GM23338 (cell line): ENCODE data around the gene USH1C. TPM values are rescaled to one million over a fixed set of nuclear protein-coding genes. Genes with fewer than 3 reads are reported as not detected.

Experiments used
- ATAC-seq: fragments of 200-7000 bp; cut with Tn5 transposase; 3 replicates; pipeline ENCODE4 v1.9.1; 2020
- DNase-seq: peaks from one replicate; pipeline ENCODE4 v3.0.0-alpha.2; 2015; ENCODE audit warnings: low spot score
- H2AFZ ChIP-seq: fragments of 200-600 bp; sonication (generic); 2 replicates; pipeline ENCODE4 v1.8.0; 2016; ENCODE audit warnings: antibody characterized with exemption, mild to moderate bottlenecking, moderate library complexity
- H3F3A ChIP-seq: fragments of 200-600 bp; sonication (generic); replicated peaks from 2 replicates; pipeline ENCODE4 v1.8.0; 2017; ENCODE audit warnings: antibody characterized with exemption, mixed run types, low read depth
- H3K27ac ChIP-seq: fragments of 200-600 bp; sonication (generic); 2 replicates; pipeline ENCODE4 v1.6.1; 2016; ENCODE audit warnings: low read depth
- H3K27me3 ChIP-seq: fragments of 200-600 bp; sonication (generic); 2 replicates; pipeline ENCODE4 v1.8.0; 2016; ENCODE audit warnings: mild to moderate bottlenecking, mixed run types, moderate library complexity; ENCODE audit not compliant: insufficient read depth
- H3K36me3 ChIP-seq: fragments of 200-600 bp; sonication (generic); 2 replicates; pipeline ENCODE4 v1.8.0; 2016; ENCODE audit warnings: mild to moderate bottlenecking; ENCODE audit not compliant: insufficient read depth
- H3K4me1 ChIP-seq: fragments of 200-600 bp; sonication (generic); 2 replicates; pipeline ENCODE4 v1.8.0; 2016; ENCODE audit warnings: mild to moderate bottlenecking, moderate library complexity; ENCODE audit not compliant: insufficient read depth
- H3K4me2 ChIP-seq: fragments of 200-600 bp; sonication (generic); 2 replicates; pipeline ENCODE4 v1.7.1; 2017; ENCODE audit warnings: mixed run types
- H3K4me3 ChIP-seq: fragments of 200-600 bp; sonication (generic); 2 replicates; pipeline ENCODE4 v1.6.1; 2016; ENCODE audit warnings: mixed run types
- H3K79me2 ChIP-seq: fragments of 200-600 bp; sonication (generic); replicated peaks from 2 replicates; pipeline ENCODE4 v1.8.0; 2017; ENCODE audit warnings: mild to moderate bottlenecking; ENCODE audit not compliant: insufficient read depth
- H3K9me2 ChIP-seq: fragments of 200-600 bp; sonication (generic); 2 replicates; pipeline ENCODE4 v1.8.0; 2017; ENCODE audit not compliant: insufficient read depth
- H4K20me1 ChIP-seq: fragments of 200-600 bp; sonication (generic); replicated peaks from 2 replicates; pipeline ENCODE4 v1.8.0; 2017; ENCODE audit warnings: mild to moderate bottlenecking; ENCODE audit not compliant: insufficient read depth
- H3K27ac Mint-ChIP-seq: 2 replicates; pipeline ENCODE4 v1.8.0; 2020; ENCODE audit warnings: inconsistent platforms, mild to moderate bottlenecking, moderate library complexity, mixed read lengths
- H3K27me3 Mint-ChIP-seq: 3 replicates; pipeline ENCODE4 v1.8.0; 2022; ENCODE audit warnings: low read depth, mild to moderate bottlenecking, moderate library complexity, mixed read lengths, inconsistent platforms; ENCODE audit not compliant: insufficient read depth, poor library complexity
- H3K36me3 Mint-ChIP-seq: 3 replicates; pipeline ENCODE4 v1.8.0; 2021; ENCODE audit warnings: low read depth, mild to moderate bottlenecking, inconsistent platforms, moderate library complexity, mixed read lengths
- H3K4me1 Mint-ChIP-seq: 3 replicates; pipeline ENCODE4 v1.8.0; 2020; ENCODE audit warnings: mild to moderate bottlenecking, inconsistent platforms, mixed read lengths
- H3K4me3 Mint-ChIP-seq: 3 replicates; pipeline ENCODE4 v1.8.0; 2021; ENCODE audit warnings: moderate library complexity, mild to moderate bottlenecking, inconsistent platforms, mixed read lengths
- H3K9me3 Mint-ChIP-seq: 3 replicates; pipeline ENCODE4 v1.8.0; 2020; ENCODE audit warnings: moderate library complexity, mild to moderate bottlenecking, inconsistent platforms, mixed read lengths
- CREB1 ChIP-seq: fragments of 250-450 bp; sonication (Bioruptor Pico); IDR thresholded peaks from 2 replicates; pipeline ENCODE4 v1.5.0; 2020; ENCODE audit warnings: low read depth, mild to moderate bottlenecking, moderate library complexity
- EZH2 ChIP-seq: fragments of 200-600 bp; sonication (generic); IDR thresholded peaks from one replicate; pipeline ENCODE4 v1.8.0; 2017; ENCODE audit warnings: antibody characterized with exemption, mild to moderate bottlenecking, low read depth; ENCODE audit not compliant: unreplicated experiment
- NANOG ChIP-seq: IDR thresholded peaks from 2 replicates; pipeline ENCODE4 v1.6.1; 2016; ENCODE audit warnings: antibody characterized with exemption, borderline replicate concordance
- ZNF114 ChIP-seq: fragments of 250-450 bp; sonication (Bioruptor Pico); IDR thresholded peaks from 2 replicates; pipeline ENCODE4 v1.5.0; 2020; ENCODE audit warnings: mild to moderate bottlenecking, moderate library complexity
- ZNF331 ChIP-seq: fragments of 250-450 bp; sonication (Bioruptor Pico); IDR thresholded peaks from 2 replicates; pipeline ENCODE4 v1.5.0; 2020; ENCODE audit warnings: low read depth, mild to moderate bottlenecking, moderate library complexity
- polyA plus RNA-seq: library from polyadenylated mRNA; unstranded; fragments of >200 nt; fragmentation: Nextera tagmentation; extraction: Ambion mirVana; gene quantifications from 2 replicates; pipeline ENCODE4 v1.2.1, GENCODE V29; 2016
- total RNA-seq: library from RNA; depleted of rRNA; stranded (reverse); fragments of >200 nt; shearing (Covaris generic); gene quantifications from 2 replicates; pipeline ENCODE4 v1.2.3, GENCODE V29; 2014
- TF ChIP-seq, protein P1 (sequence below): IDR thresholded peaks from 2 replicates; pipeline ENCODE4 v1.6.1; 2016; ENCODE audit warnings: antibody characterized with exemption
- TF ChIP-seq, protein P2 (sequence below): fragments of 250-450 bp; sonication (Bioruptor Pico); IDR thresholded peaks from 2 replicates; pipeline ENCODE4 v1.5.0; 2020; ENCODE audit warnings: mild to moderate bottlenecking, moderate library complexity

The USH1C gene
- total and polyA plus RNA-seq, 2 experiments from 2014 or later = 1.3 to 1.8 TPM

DNA sequence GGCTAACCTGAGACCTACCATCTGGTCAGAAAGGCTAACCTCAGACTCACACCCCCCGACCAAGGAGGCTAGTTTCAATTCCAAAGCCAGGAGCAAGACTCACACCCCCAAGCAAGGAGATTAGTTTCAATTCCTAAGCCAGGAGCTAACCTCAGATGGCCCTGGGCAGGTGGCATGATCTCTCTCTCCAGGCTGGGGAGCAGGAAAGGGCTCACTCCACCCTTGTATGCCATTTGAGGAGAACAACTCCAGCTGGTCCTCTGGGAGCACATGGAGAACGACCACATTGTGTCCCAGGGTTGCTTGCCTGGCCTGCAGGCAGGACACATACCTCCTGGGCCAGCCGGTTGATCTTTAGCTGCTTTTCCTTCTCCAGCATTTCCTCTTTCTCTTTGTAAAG lies 32.6 kb downstream of the USH1C start:
- Histone ChIP-seq H3K27me3 (no peaks in the 10 kb centered on the region), H2AFZ (no peak overlapping the region), H3K4me1 (no peaks in the 10 kb centered on the region), H3K4me3 (no peak overlapping the region), H3K79me2 (no peaks in the 10 kb centered on the region), H4K20me1 (no peaks in the 10 kb centered on the region), H3K9me2 (no peaks in the 10 kb centered on the region), H3K27ac (no peak overlapping the region), H3K4me2 (no peak overlapping the region), H3K36me3 (no peaks in the 10 kb centered on the region), H3F3A (no peaks in the 10 kb centered on the region)
- H3K27me3 Mint-ChIP-seq = peaks cover 3% of the 10 kb centered on the region
- DNase-seq = no peak
- H3K27ac Mint-ChIP-seq = no peak overlapping the region
- TF ChIP-seq NANOG (no peak), CREB1 (CRISPR knock-in tag) (no peak), ZNF331 (CRISPR knock-in tag) (no peak), ZNF114 (CRISPR knock-in tag) (no peak), EZH2 (no peak)
- TF ChIP-seq, protein P1, sequence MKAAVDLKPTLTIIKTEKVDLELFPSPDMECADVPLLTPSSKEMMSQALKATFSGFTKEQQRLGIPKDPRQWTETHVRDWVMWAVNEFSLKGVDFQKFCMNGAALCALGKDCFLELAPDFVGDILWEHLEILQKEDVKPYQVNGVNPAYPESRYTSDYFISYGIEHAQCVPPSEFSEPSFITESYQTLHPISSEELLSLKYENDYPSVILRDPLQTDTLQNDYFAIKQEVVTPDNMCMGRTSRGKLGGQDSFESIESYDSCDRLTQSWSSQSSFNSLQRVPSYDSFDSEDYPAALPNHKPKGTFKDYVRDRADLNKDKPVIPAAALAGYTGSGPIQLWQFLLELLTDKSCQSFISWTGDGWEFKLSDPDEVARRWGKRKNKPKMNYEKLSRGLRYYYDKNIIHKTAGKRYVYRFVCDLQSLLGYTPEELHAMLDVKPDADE = no peak
- TF ChIP-seq, protein P2, sequence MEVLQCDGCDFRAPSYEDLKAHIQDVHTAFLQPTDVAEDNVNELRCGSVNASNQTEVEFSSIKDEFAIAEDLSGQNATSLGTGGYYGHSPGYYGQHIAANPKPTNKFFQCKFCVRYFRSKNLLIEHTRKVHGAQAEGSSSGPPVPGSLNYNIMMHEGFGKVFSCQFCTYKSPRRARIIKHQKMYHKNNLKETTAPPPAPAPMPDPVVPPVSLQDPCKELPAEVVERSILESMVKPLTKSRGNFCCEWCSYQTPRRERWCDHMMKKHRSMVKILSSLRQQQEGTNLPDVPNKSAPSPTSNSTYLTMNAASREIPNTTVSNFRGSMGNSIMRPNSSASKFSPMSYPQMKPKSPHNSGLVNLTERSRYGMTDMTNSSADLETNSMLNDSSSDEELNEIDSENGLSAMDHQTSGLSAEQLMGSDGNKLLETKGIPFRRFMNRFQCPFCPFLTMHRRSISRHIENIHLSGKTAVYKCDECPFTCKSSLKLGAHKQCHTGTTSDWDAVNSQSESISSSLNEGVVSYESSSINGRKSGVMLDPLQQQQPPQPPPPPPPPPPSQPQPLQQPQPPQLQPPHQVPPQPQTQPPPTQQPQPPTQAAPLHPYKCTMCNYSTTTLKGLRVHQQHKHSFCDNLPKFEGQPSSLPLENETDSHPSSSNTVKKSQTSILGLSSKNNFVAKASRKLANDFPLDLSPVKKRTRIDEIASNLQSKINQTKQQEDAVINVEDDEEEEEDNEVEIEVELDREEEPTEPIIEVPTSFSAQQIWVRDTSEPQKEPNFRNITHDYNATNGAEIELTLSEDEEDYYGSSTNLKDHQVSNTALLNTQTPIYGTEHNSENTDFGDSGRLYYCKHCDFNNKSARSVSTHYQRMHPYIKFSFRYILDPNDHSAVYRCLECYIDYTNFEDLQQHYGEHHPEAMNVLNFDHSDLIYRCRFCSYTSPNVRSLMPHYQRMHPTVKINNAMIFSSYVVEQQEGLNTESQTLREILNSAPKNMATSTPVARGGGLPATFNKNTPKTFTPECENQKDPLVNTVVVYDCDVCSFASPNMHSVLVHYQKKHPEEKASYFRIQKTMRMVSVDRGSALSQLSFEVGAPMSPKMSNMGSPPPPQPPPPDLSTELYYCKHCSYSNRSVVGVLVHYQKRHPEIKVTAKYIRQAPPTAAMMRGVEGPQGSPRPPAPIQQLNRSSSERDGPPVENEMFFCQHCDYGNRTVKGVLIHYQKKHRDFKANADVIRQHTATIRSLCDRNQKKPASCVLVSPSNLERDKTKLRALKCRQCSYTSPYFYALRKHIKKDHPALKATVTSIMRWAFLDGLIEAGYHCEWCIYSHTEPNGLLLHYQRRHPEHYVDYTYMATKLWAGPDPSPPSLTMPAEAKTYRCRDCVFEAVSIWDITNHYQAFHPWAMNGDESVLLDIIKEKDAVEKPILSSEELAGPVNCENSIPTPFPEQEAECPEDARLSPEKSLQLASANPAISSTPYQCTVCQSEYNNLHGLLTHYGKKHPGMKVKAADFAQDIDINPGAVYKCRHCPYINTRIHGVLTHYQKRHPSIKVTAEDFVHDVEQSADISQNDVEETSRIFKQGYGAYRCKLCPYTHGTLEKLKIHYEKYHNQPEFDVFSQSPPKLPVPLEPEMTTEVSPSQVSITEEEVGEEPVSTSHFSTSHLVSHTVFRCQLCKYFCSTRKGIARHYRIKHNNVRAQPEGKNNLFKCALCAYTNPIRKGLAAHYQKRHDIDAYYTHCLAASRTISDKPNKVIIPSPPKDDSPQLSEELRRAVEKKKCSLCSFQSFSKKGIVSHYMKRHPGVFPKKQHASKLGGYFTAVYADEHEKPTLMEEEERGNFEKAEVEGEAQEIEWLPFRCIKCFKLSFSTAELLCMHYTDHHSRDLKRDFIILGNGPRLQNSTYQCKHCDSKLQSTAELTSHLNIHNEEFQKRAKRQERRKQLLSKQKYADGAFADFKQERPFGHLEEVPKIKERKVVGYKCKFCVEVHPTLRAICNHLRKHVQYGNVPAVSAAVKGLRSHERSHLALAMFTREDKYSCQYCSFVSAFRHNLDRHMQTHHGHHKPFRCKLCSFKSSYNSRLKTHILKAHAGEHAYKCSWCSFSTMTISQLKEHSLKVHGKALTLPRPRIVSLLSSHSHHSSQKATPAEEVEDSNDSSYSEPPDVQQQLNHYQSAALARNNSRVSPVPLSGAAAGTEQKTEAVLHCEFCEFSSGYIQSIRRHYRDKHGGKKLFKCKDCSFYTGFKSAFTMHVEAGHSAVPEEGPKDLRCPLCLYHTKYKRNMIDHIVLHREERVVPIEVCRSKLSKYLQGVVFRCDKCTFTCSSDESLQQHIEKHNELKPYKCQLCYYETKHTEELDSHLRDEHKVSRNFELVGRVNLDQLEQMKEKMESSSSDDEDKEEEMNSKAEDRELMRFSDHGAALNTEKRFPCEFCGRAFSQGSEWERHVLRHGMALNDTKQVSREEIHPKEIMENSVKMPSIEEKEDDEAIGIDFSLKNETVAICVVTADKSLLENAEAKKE (CRISPR knock-in tag) = no peak
- no peak for ATAC-seq
- H3K4me1 Mint-ChIP-seq = peaks cover 12% of the 10 kb centered on the region
- H3K36me3 Mint-ChIP-seq = no peaks in the 10 kb centered on the region; the same call in 2 of the 3 replicates
- no peaks in the 10 kb centered on the region for H3K9me3 Mint-ChIP-seq
- H3K4me3 Mint-ChIP-seq = no peak overlapping the region
